NCI-H226 (cell line): ENCODE results near the gene PMEPA1.

Experiments
- DNase-seq: peaks from one replicate; pipeline ENCODE4 v3.0.0-alpha.2; 2015

Gene PMEPA1

DNA sequence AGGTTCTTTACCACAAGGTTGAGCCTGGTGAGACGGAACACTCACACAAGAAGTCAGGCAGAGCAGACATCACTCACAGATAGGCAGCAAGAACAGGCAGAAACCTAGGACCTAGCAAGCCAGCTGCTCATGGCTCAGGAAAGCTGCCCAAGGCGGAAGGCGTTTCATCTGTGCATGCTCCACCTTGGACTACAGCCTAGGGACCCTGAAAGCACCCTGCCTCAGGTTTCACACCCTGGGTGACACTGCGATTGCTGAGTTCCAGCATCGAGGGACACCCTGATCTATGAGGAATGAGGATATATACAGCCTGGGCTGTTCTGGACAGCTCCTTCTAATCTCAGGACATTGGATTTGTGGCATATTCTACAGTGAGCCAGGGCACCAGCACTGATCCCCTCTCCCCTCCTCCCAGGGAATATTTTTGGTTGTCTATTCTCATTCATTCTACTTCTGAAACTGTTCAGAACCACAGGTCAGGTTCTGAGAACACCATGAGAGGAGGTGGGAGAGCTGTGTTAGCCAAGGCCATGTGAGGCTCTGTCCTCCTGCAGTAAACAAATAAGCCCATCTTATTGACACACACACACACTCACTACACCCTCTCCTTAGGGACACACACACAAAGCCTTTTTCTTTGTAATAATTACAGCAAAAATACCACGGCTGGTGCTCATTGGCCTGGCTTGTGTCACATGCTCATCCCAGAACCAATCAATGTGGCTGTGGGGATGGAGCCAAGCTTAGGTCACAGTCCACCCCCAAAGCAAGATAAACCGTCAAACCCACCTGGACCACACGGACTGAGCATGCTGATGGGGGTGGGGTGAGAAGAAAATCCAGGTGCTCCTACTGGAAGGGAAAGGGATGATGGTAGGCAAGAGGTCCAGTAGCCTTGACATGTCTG is 26.3 kb upstream of the PMEPA1 start:
- DNase-seq: no peak

- DNase-seq: no peak
These were observed 24.9 kb upstream of the PMEPA1 start for GRCh38 chr20:57734754-57735153.

- no peak for DNase-seq
These were observed 22.4 kb upstream of the PMEPA1 start for GRCh38 chr20:57732226-57732625.

- no peak for DNase-seq
These were observed 18.9 kb upstream of the PMEPA1 start for GRCh38 chr20:57728762-57729161.

DNA sequence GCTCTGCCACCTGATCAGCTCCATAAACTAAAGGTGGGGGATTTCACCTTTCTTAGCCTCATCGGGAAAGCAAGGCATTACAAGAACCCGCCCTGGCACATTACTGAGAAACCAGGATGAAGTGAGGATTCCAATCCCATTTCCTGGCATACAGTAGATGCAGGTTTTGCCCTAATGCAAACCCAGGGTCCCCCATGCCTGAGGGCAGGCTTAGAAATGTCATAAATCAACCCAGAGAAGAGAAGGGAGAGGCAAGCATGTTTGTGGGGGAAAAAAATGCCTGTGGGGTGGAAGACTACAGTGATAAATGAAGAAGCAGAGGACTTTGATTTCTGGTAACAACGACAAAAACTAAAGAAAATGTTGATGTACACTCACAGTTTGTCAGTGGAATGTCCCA is 18.0 kb upstream of the PMEPA1 start:
- no peak for DNase-seq

DNA sequence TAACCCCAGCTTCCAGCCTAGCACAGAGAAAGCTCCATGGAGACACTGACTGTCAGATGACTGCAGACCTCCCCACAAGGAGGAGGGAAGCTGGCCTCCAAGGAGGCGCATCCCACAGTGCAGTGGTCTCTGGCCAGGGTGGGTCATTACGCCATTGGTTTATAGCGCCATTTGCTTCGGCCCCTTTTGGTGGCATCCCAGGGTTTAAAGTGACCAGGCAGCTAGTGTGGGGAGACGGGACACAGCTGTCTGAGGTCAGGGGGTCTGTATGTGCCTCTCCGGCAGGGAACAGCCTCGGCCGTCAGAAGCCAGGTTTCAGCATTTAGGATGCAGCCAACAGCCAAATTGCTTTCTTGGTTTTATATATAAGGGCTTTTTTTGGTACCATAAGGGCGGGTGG is 15.8 kb upstream of the PMEPA1 start:
- no peak for DNase-seq

DNA sequence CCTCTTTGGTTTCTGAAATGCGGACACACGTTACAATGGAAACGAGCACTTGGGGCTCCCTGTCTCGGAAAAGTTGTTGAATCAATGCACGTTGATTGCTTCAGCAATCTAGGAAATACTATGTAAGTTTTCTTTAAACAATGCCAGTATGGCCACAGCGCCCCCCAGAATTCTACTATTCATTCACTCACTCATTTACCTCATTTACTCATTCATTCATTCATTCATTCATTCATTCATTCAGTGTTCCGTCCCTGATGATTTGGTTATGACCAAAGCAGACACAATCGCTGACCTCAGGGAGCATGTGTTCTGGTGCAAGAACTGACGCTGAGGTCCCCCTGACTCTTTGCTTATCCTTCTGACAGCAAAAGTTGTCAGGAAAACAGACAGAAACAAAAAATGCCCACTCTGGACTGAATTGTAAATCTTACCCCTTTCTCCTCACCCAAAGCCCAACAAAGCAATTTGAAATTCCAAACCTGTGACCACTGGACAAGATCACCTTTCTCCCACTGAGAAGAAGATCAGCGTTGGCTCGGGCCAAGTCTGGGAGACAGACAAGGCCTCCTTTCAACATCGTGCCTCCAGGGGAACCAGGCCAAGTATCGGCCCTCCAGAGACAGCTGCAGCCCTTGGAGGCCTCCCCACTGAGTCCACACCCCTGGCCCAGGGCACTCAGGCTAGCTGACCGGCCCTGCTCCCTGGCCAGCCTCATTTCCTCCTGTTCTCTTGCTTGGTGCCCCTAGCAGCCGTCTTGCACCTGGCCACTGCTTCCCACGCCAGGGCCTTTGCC is 15.0 kb upstream of the PMEPA1 start:
- no peak for DNase-seq

GRCh38 chr20:57723816-57724215 is 14.0 kb upstream of the PMEPA1 start:
- DNase-seq: no peak

- no peak for DNase-seq
These were observed 10.1 kb upstream of the PMEPA1 start for GRCh38 chr20:57719951-57720350.

GRCh38 chr20:57718490-57719009 is 8.7 kb upstream of the PMEPA1 start:
- DNase-seq: peak; percentile 97

DNA sequence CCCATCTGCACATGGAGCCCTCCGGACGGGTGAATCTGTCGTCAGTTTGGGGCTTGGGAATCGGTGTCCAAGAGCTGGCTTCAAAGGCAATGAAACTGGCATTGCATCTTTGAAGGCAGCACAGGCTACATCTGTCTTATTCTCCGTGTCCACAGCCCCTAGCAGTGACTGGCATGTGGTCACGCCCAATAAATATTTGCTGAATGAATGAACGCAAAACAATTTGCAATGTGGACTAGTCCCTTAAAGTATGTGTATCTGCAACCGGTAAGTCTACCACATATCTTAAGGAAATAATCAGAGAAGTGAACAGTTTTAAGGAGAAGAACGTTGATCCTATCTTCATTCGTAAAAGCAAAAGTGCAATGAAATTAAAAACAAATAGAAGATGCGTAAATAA is 8.0 kb upstream of the PMEPA1 start:
- peak; percentile 63 for DNase-seq

DNA sequence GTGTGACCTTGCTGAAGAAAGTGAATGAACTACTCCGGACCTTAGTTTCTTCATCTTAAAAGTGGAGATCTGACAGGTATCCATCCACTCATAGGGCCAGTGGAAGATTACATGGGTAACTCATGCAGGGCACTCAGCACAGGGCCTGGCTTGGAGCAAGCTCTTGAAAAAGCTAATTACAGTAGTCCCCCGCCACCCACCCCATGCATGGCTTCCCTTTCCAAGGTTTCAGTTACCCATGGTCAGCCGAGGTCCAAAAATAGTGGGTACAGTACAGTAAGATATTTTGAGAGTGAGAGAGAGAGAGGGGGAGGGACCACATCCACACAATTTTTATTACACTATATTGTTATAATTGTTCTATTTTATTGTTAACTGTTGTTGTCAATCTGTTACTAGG is 7.1 kb upstream of the PMEPA1 start:
- no peak for DNase-seq

GRCh38 chr20:57716202-57716601 is 6.4 kb upstream of the PMEPA1 start:
- peak; percentile 54 for DNase-seq

DNA sequence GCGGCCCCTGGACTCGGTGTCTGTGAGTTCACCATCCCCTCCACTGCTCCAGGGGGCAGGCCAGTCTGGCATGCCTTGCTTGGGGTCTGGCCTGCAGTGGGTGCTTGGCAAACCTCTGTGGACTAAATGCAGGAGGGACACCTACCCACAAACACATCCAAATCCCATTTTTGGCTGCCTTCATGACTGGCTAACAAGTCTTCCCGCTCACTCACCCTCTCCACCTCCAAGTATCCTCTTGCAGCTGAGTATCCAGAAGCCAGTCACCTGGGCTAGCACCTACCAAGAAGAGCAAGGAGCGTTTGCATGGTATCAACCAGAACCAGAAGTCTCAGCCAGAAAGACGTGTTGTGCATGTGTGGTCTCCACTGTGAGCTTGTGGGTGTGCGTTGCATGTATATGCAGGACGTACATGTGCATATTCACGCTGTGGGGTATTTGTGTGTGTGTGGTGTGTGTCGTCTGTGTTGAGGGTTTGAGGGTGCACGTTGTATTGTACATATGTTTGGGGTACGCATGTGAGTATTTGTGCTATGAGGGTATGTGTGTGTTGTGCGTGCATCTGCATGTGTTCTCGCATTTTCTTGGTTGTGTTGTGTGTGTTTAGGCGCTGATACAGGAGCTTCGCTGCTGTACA is 5.6 kb upstream of the PMEPA1 start:
- DNase-seq: no peak

GRCh38 chr20:57714409-57715267 is 4.8 kb upstream of the PMEPA1 start:
- DNase-seq: peak; percentile 81

DNA sequence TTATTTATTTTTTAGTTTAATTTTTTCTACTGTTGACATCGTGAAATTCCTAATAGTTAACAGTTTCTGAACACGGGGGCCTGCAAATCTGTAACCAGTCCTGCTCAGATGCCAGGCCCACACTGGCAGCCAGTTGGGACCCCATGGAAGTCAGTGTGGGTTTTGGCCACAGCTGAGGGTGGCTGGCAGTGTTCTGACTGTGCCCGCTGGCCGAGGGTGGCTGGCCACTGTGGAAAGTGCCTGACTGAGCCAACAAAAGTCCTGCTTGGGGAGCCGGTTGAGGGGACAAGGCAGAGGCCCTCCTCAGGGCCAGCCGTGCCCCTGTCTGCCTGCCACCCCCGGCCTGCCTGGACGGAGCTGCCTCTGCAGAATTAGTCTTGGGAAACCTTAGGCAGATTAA is 4.1 kb upstream of the PMEPA1 start:
- no peak for DNase-seq

GRCh38 chr20:57713505-57713903 is 3.7 kb upstream of the PMEPA1 start:
- DNase-seq: no peak

GRCh38 chr20:57712851-57713504 is 3.2 kb upstream of the PMEPA1 start:
- no peak for DNase-seq

DNA sequence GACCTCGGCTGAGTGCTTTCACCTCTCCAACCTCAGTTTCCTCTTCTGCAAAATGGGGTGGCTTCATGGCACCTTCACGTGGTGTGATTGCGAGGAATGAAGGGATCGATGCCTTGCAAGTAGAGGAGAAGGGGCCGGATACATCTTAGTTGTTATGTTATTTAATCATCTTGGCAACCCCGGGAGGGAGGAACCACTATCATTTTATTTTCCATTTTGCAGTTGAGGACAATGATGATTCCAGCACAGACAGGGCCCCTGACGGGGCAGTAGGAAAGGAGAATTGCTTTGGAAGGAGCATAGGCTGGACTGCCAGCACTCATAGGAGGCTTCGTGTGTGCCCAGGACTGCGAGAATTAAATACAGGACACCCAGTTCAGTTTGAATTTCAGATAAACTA is 2.5 kb upstream of the PMEPA1 start:
- DNase-seq: no peak

- DNase-seq: no peak
These were observed 2.0 kb upstream of the PMEPA1 start for GRCh38 chr20:57711826-57712225.

GRCh38 chr20:57711311-57711712 is 1.5 kb upstream of the PMEPA1 start:
- DNase-seq: no peak

GRCh38 chr20:57710841-57711240 is 1.0 kb upstream of the PMEPA1 start:
- no peak for DNase-seq
